ENCODE measurements around the gene AZIN2.

GRCh38 chr1:33080885-33081553, at the start of gene AZIN2:
- TF ChIP-seq, protein P1, sequence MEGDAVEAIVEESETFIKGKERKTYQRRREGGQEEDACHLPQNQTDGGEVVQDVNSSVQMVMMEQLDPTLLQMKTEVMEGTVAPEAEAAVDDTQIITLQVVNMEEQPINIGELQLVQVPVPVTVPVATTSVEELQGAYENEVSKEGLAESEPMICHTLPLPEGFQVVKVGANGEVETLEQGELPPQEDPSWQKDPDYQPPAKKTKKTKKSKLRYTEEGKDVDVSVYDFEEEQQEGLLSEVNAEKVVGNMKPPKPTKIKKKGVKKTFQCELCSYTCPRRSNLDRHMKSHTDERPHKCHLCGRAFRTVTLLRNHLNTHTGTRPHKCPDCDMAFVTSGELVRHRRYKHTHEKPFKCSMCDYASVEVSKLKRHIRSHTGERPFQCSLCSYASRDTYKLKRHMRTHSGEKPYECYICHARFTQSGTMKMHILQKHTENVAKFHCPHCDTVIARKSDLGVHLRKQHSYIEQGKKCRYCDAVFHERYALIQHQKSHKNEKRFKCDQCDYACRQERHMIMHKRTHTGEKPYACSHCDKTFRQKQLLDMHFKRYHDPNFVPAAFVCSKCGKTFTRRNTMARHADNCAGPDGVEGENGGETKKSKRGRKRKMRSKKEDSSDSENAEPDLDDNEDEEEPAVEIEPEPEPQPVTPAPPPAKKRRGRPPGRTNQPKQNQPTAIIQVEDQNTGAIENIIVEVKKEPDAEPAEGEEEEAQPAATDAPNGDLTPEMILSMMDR (IDR thresholded peaks at IDR 0.05; ENCODE audit: low read depth, low read length), result no peak
- no peak for TF ChIP-seq EZH2phosphoT487 (IDR thresholded peaks at IDR 0.05; ENCODE audit: low read depth)
